ENCODE results near the gene CNOT2.
"Not testable (repeated sequence)": the region's sequence is repeated elsewhere in the genome, so short reads cannot be mapped to it uniquely, and the experiment has no call there.

- not testable (repeated sequence) for TF ChIP-seq POLR2A, CTCF (IDR thresholded peaks at IDR 0.05)
Measured at GRCh38 chr12:70304684-70305555, 61.7 kb downstream of the CNOT2 start.
